ENCODE measurements around the gene ATP10B. TPM values are rescaled to one million over a fixed set of nuclear protein-coding genes. Genes with fewer than 3 reads are reported as not detected.

ATP10B gene
- total RNA-seq: under 0.01 and 0.44 TPM in 2 replicates

GRCh38 chr5:160852049-160852448, at the start of gene ATP10B:
Gene ATP10B (minus strand): TSS chr5:160852211. CDS start chr5:160688074, 164,137 bp downstream.

